PC-3 (cell line): ENCODE measurements around the gene FTL.

Experiments used
- CTCF ChIP-seq: fragments of 300-600 bp; sonication (generic); conservative IDR thresholded peaks from 2 replicates; pipeline ENCODE4 v1.5.1; 2017; ENCODE audit warnings: antibody characterized with exemption, low read depth, mild to moderate bottlenecking, low read length
- EZH2 ChIP-seq: fragments of 300-600 bp; sonication (generic); IDR thresholded peaks from one replicate; pipeline ENCODE4 v1.6.1; 2017; ENCODE audit warnings: antibody characterized with exemption, mild to moderate bottlenecking, low read length; ENCODE audit not compliant: unreplicated experiment
- EZH2phosphoT487 ChIP-seq: fragments of 300-600 bp; sonication (generic); IDR thresholded peaks from 2 replicates; pipeline ENCODE4 v1.6.1; 2018; ENCODE audit warnings: mild to moderate bottlenecking, antibody characterized with exemption, low read length, borderline replicate concordance

GRCh38 chr19:48968813-48969218 lies 3.7 kb downstream of the FTL start:
- TF ChIP-seq CTCF (no peak), EZH2 (no peak), EZH2phosphoT487 (no peak)
